WI38 (cell line): ENCODE measurements around the gene PEAK1.
"Not testable (repeated sequence)": the region's sequence is repeated elsewhere in the genome, so short reads cannot be mapped to it uniquely, and the experiment has no call there.

ENCODE experiments used
- H3K4me3 ChIP-seq: 2 replicates; pipeline ENCODE4 v1.5.1; 2011; ENCODE audit warnings: low read depth, mild to moderate bottlenecking, control low read depth, low read length
- CTCF ChIP-seq: IDR thresholded peaks from 2 replicates; pipeline ENCODE4 v1.5.1; 2012; ENCODE audit warnings: low read depth, mild to moderate bottlenecking, control low read depth, low read length

Gene PEAK1

GRCh38 chr15:77187751-77188464 lies 232.0 kb downstream of the PEAK1 start:
- no peak for TF ChIP-seq CTCF
- H3K4me3 ChIP-seq = no peak overlapping the region

- no peak overlapping the region for H3K4me3 ChIP-seq
- TF ChIP-seq CTCF = peak; percentile 25; the same call in 1 of the 2 replicates
Measured at GRCh38 chr15:77186594-77187011, 233.3 kb downstream of the PEAK1 start.

- TF ChIP-seq CTCF = no peak
- no peak overlapping the region for H3K4me3 ChIP-seq
Measured at GRCh38 chr15:77185242-77185785, 234.6 kb downstream of the PEAK1 start.

GRCh38 chr15:77184352-77184751 lies 235.6 kb downstream of the PEAK1 start:
- not testable (repeated sequence) for H3K4me3 ChIP-seq

- no peak for TF ChIP-seq CTCF
- no peak overlapping the region for H3K4me3 ChIP-seq
Measured at GRCh38 chr15:77183066-77183465, 236.8 kb downstream of the PEAK1 start.

- no peak for TF ChIP-seq CTCF
- H3K4me3 ChIP-seq = no peak overlapping the region
Measured at GRCh38 chr15:77181305-77182074, 238.4 kb downstream of the PEAK1 start.

GRCh38 chr15:77180757-77181156 lies 239.1 kb downstream of the PEAK1 start:
- H3K4me3 ChIP-seq = no peak overlapping the region
- no peak for TF ChIP-seq CTCF
